Brain microvascular endothelial cell (primary cell): ENCODE results near the gene QSOX1.

Source experiments
- DNase-seq: peaks from one replicate; pipeline ENCODE4 v3.0.0-alpha.2; 2020
- H3K27ac ChIP-seq: fragments of 250-450 bp; sonication (Bioruptor Pico); 2 replicates; pipeline ENCODE4 v1.5.1; 2020; ENCODE audit warnings: mild to moderate bottlenecking, moderate library complexity
- H3K27me3 ChIP-seq: fragments of 250-450 bp; sonication (Bioruptor Pico); replicated peaks from 2 replicates; pipeline ENCODE4 v1.5.1; 2020; ENCODE audit warnings: mild to moderate bottlenecking
- H3K36me3 ChIP-seq: fragments of 250-450 bp; sonication (Bioruptor Pico); replicated peaks from 2 replicates; pipeline ENCODE4 v1.5.1; 2020; ENCODE audit warnings: mild to moderate bottlenecking
- H3K4me3 ChIP-seq: 2 replicates; pipeline ENCODE4 v1.5.1; 2011; ENCODE audit warnings: low read depth, mild to moderate bottlenecking, control low read depth, low read length, moderate library complexity
- CTCF ChIP-seq: IDR thresholded peaks from 2 replicates; pipeline ENCODE4 v1.5.1; 2011; ENCODE audit warnings: low read depth, mild to moderate bottlenecking, moderate library complexity, low read length, control low read depth, inconsistent platforms; ENCODE audit errors: missing control alignments
- in situ Hi-C: cut with HindIII; loops from 2 replicates; pipeline ENCODE4 v1.10.0; 2017; ENCODE audit warnings: low sequenced_read_pairs, low pct_ligation_motif_present

Gene QSOX1

GRCh38 chr1:180221462-180221861 lies 66.8 kb downstream of the QSOX1 start:
- Histone ChIP-seq H3K27me3 (peaks cover 25% of the 10 kb centered on the region), H3K36me3 (no peaks in the 10 kb centered on the region), H3K4me3 (no peak overlapping the region), H3K27ac (no peak overlapping the region)
- no peak for TF ChIP-seq CTCF
- DNase-seq: no peak
- in situ Hi-C loops: no loop called here

DNA sequence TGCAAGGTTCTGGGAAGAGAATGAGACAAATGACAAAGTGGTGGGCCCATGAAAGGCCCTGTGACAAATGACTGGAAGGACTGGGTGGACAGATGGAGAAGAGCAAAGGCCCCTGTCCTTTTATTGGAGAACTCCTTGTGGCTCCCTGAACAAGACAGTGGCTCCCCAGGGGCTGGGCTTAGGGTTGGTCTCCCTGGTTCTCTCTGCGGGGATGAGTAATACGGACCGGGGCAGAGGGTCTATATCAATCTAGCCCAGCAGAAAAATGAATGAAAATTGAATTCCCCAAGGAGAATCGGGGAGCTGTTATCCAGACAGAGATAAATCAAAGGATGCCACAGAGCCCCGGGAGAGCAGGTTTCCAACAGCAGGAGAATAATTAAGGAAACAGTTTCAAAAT lies 70.2 kb downstream of the QSOX1 start:
- TF ChIP-seq CTCF: no peak
- Histone ChIP-seq H3K27me3 (peaks cover 43% of the 10 kb centered on the region), H3K4me3 (no peak overlapping the region), H3K36me3 (no peaks in the 10 kb centered on the region), H3K27ac (no peak overlapping the region)
- DNase-seq: no peak
- in situ Hi-C loops: no loop called here

- TF ChIP-seq CTCF: no peak
- Histone ChIP-seq H3K36me3 (no peaks in the 10 kb centered on the region), H3K27ac (no peak overlapping the region), H3K27me3 (peaks cover 43% of the 10 kb centered on the region), H3K4me3 (no peak overlapping the region)
- in situ Hi-C loops: no loop called here
- no peak for DNase-seq
Observed at GRCh38 chr1:180225403-180225802, 70.7 kb downstream of the QSOX1 start.

DNA sequence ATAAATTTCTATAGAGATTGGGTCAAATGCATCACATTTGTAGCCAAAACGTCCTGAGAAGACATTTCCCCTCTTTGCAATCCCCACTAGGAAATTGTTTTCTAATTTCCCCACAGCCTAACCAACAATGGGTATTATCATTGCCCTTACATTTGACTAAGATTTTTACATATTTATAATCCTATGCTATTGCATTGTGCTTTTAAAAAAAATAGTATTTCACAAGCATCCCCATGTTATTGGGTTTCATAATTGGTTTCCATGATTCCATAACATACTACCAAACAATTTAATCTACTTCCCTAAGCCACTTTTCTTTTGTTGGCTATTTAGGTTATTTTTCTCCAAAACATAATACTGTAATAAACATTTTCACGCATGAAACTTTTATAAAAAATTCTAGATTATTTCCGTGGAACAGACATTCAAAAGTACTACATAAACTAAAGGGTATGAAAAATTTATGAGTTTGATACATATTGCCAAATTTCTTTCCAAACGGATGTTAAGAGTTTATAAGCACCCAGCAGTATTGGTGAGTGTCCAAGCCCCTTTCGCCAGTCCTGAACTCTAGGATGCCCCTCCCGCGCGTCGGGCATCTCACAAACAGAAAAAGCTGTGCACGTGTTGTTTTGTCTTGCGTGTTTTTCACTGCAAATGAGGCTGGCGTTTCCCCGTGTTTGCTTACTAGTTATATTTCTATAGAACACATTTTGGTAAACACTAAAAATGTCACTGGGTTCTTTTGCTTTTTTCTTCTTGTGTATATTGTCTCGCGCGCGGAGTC lies 73.4 kb downstream of the QSOX1 start:
- in situ Hi-C loops: no loop called here
- TF ChIP-seq CTCF: no peak
- Histone ChIP-seq H3K27ac (no peak overlapping the region), H3K27me3 (peaks cover 61% of the 10 kb centered on the region), H3K4me3 (no peak overlapping the region), H3K36me3 (no peaks in the 10 kb centered on the region)
- DNase-seq: no peak

DNA sequence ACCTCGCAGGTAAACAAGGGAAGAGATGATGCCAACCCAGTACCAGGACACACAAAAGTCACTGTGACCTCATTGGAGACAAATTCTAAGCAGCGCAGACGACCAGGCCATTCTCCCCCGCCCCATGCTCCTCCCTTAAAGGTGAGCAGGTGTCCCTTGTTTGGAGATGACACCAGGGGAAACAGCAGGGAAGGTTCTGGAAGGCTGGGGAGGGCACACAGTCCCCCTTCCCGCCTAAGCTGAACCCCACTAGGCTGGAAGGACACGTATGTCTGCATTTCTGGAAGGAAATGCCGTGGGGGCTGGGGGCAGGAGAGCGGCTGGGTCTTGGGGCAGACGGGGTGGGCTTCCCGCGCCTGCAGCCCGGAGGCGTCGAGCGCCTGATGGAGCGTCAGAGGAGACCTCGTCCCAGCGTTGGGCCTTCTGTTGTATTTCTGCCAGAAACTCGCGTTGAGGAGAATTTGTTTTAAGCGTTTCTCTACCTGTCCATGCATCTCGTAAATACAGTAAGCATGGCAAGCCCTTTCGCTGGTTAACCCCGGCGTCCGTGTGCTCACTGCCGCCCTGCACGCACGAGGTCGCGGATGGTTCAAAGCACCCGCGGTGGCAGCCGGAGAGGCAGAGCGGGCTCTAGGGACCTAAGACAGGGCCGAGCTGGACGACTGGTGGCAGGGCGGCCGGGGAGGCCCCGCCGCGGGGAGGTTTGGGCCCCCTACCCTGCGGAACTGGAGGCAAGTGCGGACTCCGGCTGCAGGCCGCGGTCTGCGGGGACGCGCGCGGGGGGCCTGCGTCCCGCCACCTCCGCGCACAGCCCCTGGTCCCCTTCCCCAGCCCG lies 74.2 kb downstream of the QSOX1 start:
- Histone ChIP-seq H3K27ac (no peak overlapping the region), H3K36me3 (no peaks in the 10 kb centered on the region), H3K27me3 (peaks cover 69% of the 10 kb centered on the region), H3K4me3 (peak overlapping the region; percentile 41)
- no peak for TF ChIP-seq CTCF
- in situ Hi-C loops: no loop called here
- DNase-seq: no peak
